Pons (tissue), 1 donor: ENCODE data around the gene ZNF423.
"Not testable (repeated sequence)": the region's sequence is repeated elsewhere in the genome, so short reads cannot be mapped to it uniquely, and the experiment has no call there.

Source experiments
- DNase-seq: peaks from one replicate; pipeline ENCODE4 v3.0.0-alpha.2; 2016; ENCODE audit warnings: low spot score

ZNF423 gene

GRCh38 chr16:49583911-49584310 is 272.0 kb downstream of the ZNF423 start:
- DNase-seq, result no peak

- DNase-seq, result no peak
Observed at GRCh38 chr16:49581630-49582298, 274.1 kb downstream of the ZNF423 start.

GRCh38 chr16:49580751-49581303 is 275.1 kb downstream of the ZNF423 start:
- no peak for DNase-seq

GRCh38 chr16:49578435-49579024 is 277.4 kb downstream of the ZNF423 start:
- DNase-seq, result no peak

- no peak for DNase-seq
Observed at GRCh38 chr16:49578018-49578417, 277.9 kb downstream of the ZNF423 start.

- DNase-seq, result no peak
Observed at GRCh38 chr16:49576941-49577340, 279.0 kb downstream of the ZNF423 start.

- no peak for DNase-seq
Observed at GRCh38 chr16:49576173-49576494, 279.8 kb downstream of the ZNF423 start.

- DNase-seq, result peak; percentile 74
Observed at GRCh38 chr16:49575346-49576172, 280.4 kb downstream of the ZNF423 start.

GRCh38 chr16:49574826-49575225 is 281.1 kb downstream of the ZNF423 start:
- no peak for DNase-seq

- no peak for DNase-seq
Observed at GRCh38 chr16:49567950-49568349, 288.0 kb downstream of the ZNF423 start.

GRCh38 chr16:49566432-49566831 is 289.5 kb downstream of the ZNF423 start:
- DNase-seq, result no peak

- no peak for DNase-seq
Observed at GRCh38 chr16:49564496-49565229, 291.2 kb downstream of the ZNF423 start.

- DNase-seq, result no peak
Observed at GRCh38 chr16:49563666-49564065, 292.2 kb downstream of the ZNF423 start.

- DNase-seq, result not testable (repeated sequence)
Observed at GRCh38 chr16:49562894-49563293, 293.0 kb downstream of the ZNF423 start.

- DNase-seq, result no peak
Observed at GRCh38 chr16:49562228-49562627, 293.7 kb downstream of the ZNF423 start.

- no peak for DNase-seq
Observed at GRCh38 chr16:49560004-49560830, 295.7 kb downstream of the ZNF423 start.

- no peak for DNase-seq
Observed at GRCh38 chr16:49559242-49559641, 296.7 kb downstream of the ZNF423 start.

- DNase-seq, result no peak
Observed at GRCh38 chr16:49558451-49558850, 297.5 kb downstream of the ZNF423 start.

GRCh38 chr16:49556606-49557446 is 299.1 kb downstream of the ZNF423 start:
- DNase-seq, result no peak

GRCh38 chr16:49556249-49556605 is 299.7 kb downstream of the ZNF423 start:
- DNase-seq, result no peak
